Peyer's patch (tissue), 4 donors: Measurements from ENCODE around the gene AKR7A2. TPM values are rescaled to one million over a fixed set of nuclear protein-coding genes. Genes with fewer than 3 reads are reported as not detected.

Experiments
- DNase-seq, 3 donors: peaks; one replicate each; pipeline ENCODE4 v3.0.0-alpha.2; 2017 to 2019
- H3K27ac ChIP-seq, 4 donors: fragments of 200-600 bp; sonication (generic); one replicate each; pipeline ENCODE4 v1.5.1; 2016 to 2019
- H3K27me3 ChIP-seq, 2 donors: fragments of 200-600 bp; sonication (generic); one replicate each; pipeline ENCODE4 v1.5.1; 2019
- H3K36me3 ChIP-seq, 3 donors: fragments of 200-600 bp; sonication (generic); one replicate each; pipeline ENCODE4 v1.5.1; 2016 to 2019
- H3K4me1 ChIP-seq, 4 donors: fragments of 200-600 bp; sonication (generic); one replicate each; pipeline ENCODE4 v1.5.1; 2016 to 2019
- H3K4me3 ChIP-seq, 4 donors: fragments of 200-600 bp; sonication (generic); 1 replicate in 3 of 4; 2 replicates in 1 of 4; pipeline ENCODE4 v1.5.1; 2016 to 2019; ENCODE audit warnings: mild to moderate bottlenecking in 1 of 4
- H3K9me3 ChIP-seq, 4 donors: fragments of 200-600 bp; sonication (generic); one replicate each; pipeline ENCODE4 v1.5.1; 2016 to 2019; ENCODE audit warnings: mild to moderate bottlenecking in 1 of 4
- CTCF ChIP-seq, 6 experiments: fragments of 450-650 bp in 4 of 6; fragments of 200-600 bp in 2 of 6; sonication (generic) in 1 of 6; IDR thresholded peaks; one replicate each; pipeline ENCODE4 v1.5.1; 2017 to 2019; ENCODE audit warnings: antibody characterized with exemption in 6 of 6, mild to moderate bottlenecking in 3 of 6, moderate library complexity in 1 of 6
- POLR2A ChIP-seq, 2 donors: fragments of 450-650 bp; IDR thresholded peaks; one replicate each; pipeline ENCODE4 v1.5.1; 2017; ENCODE audit warnings: antibody characterized with exemption in 2 of 2, mild to moderate bottlenecking in 2 of 2, moderate library complexity in 2 of 2
- total RNA-seq, 4 donors: library from RNA; depleted of rRNA; stranded (reverse); fragments of >200 nt; gene quantifications; one replicate each; pipeline ENCODE4 v1.1.0, GENCODE V29; 2016

AKR7A2 gene
- total RNA-seq, 4 donors from 2014 or later, result 56.1 to 168 (median 137) TPM

- H3K36me3 ChIP-seq, result peaks cover 0 to 70% (median 0%) of the 10 kb centered on the region in 3 donors
- H3K4me1 ChIP-seq, result peaks cover 0 to 13% (median 0%) of the 10 kb centered on the region in 4 donors
- TF ChIP-seq CTCF (IDR thresholded peaks at IDR 0.05) (no peak), POLR2A (IDR thresholded peaks at IDR 0.05) (no peak)
- no peaks in the 10 kb centered on the region for H3K9me3 ChIP-seq
- no peaks in the 10 kb centered on the region for H3K27me3 ChIP-seq
- no peak for DNase-seq
- no peak overlapping the region for H3K27ac ChIP-seq
- H3K4me3 ChIP-seq, result no peak overlapping the region
Measured at GRCh38 chr1:19340387-19340937, 28.5 kb upstream of the AKR7A2 start.

GRCh38 chr1:19339214-19339861 is 27.4 kb upstream of the AKR7A2 start:
- Histone ChIP-seq H3K36me3 (peaks cover 0 to 59% (median 0%) of the 10 kb centered on the region in 3 donors), H3K4me1 (peaks cover 0 to 3% (median 0%) of the 10 kb centered on the region in 4 donors), H3K4me3 (no peak overlapping the region), H3K27me3 (no peaks in the 10 kb centered on the region), H3K9me3 (no peaks in the 10 kb centered on the region), H3K27ac (no peak overlapping the region)
- DNase-seq, result no peak
- TF ChIP-seq CTCF (IDR thresholded peaks at IDR 0.05) (no peak), POLR2A (IDR thresholded peaks at IDR 0.05) (no peak)

- peak in 3 of 6 experiments; percentile 55 to 58 (median 55) for TF ChIP-seq CTCF (IDR thresholded peaks at IDR 0.05)
- TF ChIP-seq POLR2A (IDR thresholded peaks at IDR 0.05), result no peak
- Histone ChIP-seq H3K36me3 (peaks cover 0 to 49% (median 0%) of the 10 kb centered on the region in 3 donors), H3K27ac (no peak overlapping the region), H3K9me3 (no peaks in the 10 kb centered on the region), H3K4me3 (no peak overlapping the region), H3K27me3 (no peaks in the 10 kb centered on the region), H3K4me1 (no peaks in the 10 kb centered on the region)
- peak in 2 of 3 donors; percentile 71 to 75 for DNase-seq
Measured at GRCh38 chr1:19338323-19338762, 26.4 kb upstream of the AKR7A2 start.

- Histone ChIP-seq H3K36me3 (peaks cover 0 to 45% (median 0%) of the 10 kb centered on the region in 3 donors), H3K4me1 (no peaks in the 10 kb centered on the region), H3K27ac (no peak overlapping the region), H3K27me3 (no peaks in the 10 kb centered on the region), H3K4me3 (no peak overlapping the region), H3K9me3 (no peaks in the 10 kb centered on the region)
- no peak for TF ChIP-seq POLR2A (IDR thresholded peaks at IDR 0.05)
- no peak for TF ChIP-seq CTCF (IDR thresholded peaks at IDR 0.05)
- no peak for DNase-seq
Measured at GRCh38 chr1:19337289-19337688, 25.3 kb upstream of the AKR7A2 start.

- Histone ChIP-seq H3K4me3 (no peak overlapping the region), H3K36me3 (peaks cover 0 to 45% (median 0%) of the 10 kb centered on the region in 3 donors), H3K9me3 (no peaks in the 10 kb centered on the region), H3K4me1 (no peaks in the 10 kb centered on the region), H3K27ac (no peak overlapping the region), H3K27me3 (no peaks in the 10 kb centered on the region)
- TF ChIP-seq CTCF (IDR thresholded peaks at IDR 0.05), result no peak
- no peak for TF ChIP-seq POLR2A (IDR thresholded peaks at IDR 0.05)
- DNase-seq, result no peak
Measured at GRCh38 chr1:19336543-19336942, 24.6 kb upstream of the AKR7A2 start.
